GM20000 (cell line): ENCODE data around the gene COL6A2.
"Not testable (repeated sequence)": the region's sequence is repeated elsewhere in the genome, so short reads cannot be mapped to it uniquely, and the experiment has no call there.

Source experiments
- DNase-seq: peaks from one replicate; pipeline ENCODE4 v3.0.0; 2012; ENCODE audit warnings: low spot score
- CTCF ChIP-seq: IDR thresholded peaks from 2 replicates; pipeline ENCODE4 v1.5.1; 2012; ENCODE audit warnings: mild to moderate bottlenecking, control low read depth; ENCODE audit errors: extremely low read depth, missing control alignments

The COL6A2 gene

GRCh38 chr21:46135782-46136395 lies 38.0 kb downstream of the COL6A2 start:
- TF ChIP-seq CTCF, result no peak
- no peak for DNase-seq

GRCh38 chr21:46136739-46137349 lies 38.9 kb downstream of the COL6A2 start:
- DNase-seq, result no peak
- no peak for TF ChIP-seq CTCF

- no peak for DNase-seq
- no peak for TF ChIP-seq CTCF
Measured at GRCh38 chr21:46137908-46138307, 40.0 kb downstream of the COL6A2 start.

- no peak for DNase-seq
- TF ChIP-seq CTCF, result no peak
Measured at GRCh38 chr21:46138383-46138970, 40.6 kb downstream of the COL6A2 start.

GRCh38 chr21:46139686-46140085 lies 41.8 kb downstream of the COL6A2 start:
- TF ChIP-seq CTCF, result no peak
- no peak for DNase-seq

GRCh38 chr21:46140352-46141003 lies 42.6 kb downstream of the COL6A2 start:
- DNase-seq, result not testable (repeated sequence)

GRCh38 chr21:46141767-46142581 lies 44.1 kb downstream of the COL6A2 start:
- no peak for DNase-seq
- TF ChIP-seq CTCF, result no peak
